ENCODE data around the gene EXOC4. TPM values are rescaled to one million over a fixed set of nuclear protein-coding genes. Genes with fewer than 3 reads are reported as not detected.

The EXOC4 gene
- total and polyA plus RNA-seq, 12 donors: 7.5 to 41.7 (median 34.6) TPM

GRCh38 chr7:133582766-133583523 lies 330.1 kb downstream of the EXOC4 start:
- no peak overlapping the region for H3K4me3 ChIP-seq
- H3K9me3 ChIP-seq: no peaks in the 10 kb centered on the region
- no peak overlapping the region for H3K27ac ChIP-seq
- H3K4me1 ChIP-seq: peaks cover 0 to 10% (median 0%) of the 10 kb centered on the region in 9 donors
- intact Hi-C loops (cut with DNase I): no loop called here
- ATAC-seq: no peak
- H3K36me3 ChIP-seq: peaks cover 0 to 6% (median 0%) of the 10 kb centered on the region in 9 donors
- WGBS, 2 donors: 88 to 95% methylated on average over 4 of the region's 4 CpGs
- H3K27me3 ChIP-seq: no peaks in the 10 kb centered on the region
- TF ChIP-seq, protein P1, sequence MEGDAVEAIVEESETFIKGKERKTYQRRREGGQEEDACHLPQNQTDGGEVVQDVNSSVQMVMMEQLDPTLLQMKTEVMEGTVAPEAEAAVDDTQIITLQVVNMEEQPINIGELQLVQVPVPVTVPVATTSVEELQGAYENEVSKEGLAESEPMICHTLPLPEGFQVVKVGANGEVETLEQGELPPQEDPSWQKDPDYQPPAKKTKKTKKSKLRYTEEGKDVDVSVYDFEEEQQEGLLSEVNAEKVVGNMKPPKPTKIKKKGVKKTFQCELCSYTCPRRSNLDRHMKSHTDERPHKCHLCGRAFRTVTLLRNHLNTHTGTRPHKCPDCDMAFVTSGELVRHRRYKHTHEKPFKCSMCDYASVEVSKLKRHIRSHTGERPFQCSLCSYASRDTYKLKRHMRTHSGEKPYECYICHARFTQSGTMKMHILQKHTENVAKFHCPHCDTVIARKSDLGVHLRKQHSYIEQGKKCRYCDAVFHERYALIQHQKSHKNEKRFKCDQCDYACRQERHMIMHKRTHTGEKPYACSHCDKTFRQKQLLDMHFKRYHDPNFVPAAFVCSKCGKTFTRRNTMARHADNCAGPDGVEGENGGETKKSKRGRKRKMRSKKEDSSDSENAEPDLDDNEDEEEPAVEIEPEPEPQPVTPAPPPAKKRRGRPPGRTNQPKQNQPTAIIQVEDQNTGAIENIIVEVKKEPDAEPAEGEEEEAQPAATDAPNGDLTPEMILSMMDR (IDR thresholded peaks at IDR 0.05): no peak
- no peak for DNase-seq

DNA sequence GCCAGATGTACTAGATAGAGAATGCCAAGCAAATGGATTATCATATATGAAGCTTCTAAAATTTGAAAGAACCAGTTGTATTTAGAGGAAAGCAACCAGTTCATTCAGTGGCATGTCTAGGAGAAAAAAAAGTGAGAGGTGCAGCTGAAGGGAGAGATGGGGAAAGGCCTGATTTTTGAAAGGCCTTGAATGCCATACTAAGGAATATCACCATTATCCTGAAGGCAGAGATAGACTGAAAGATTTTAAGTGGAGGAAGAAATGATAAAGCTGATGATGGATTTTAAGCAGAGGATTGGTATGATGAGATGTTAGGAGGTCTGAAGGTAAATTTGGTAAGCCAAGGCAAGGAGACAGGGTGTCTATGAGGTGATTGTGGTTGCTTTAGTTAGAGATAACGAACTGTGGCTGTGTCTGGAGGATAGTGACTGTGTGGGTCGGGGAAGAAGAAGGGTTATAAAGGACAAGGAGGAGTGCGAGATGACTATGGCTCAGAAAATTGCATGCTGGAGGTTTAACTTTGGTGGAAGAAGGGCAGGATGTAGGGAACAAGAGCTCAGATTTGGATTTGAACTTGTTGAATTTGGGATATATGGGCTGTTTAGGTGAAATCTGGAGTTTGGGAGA lies 330.8 kb downstream of the EXOC4 start:
- Histone ChIP-seq H3K36me3 (peaks cover 0 to 6% (median 0%) of the 10 kb centered on the region in 9 donors), H3K27ac (no peak overlapping the region), H3K27me3 (no peaks in the 10 kb centered on the region), H3K4me3 (no peak overlapping the region), H3K4me1 (peaks cover 0 to 14% (median 0%) of the 10 kb centered on the region in 9 donors), H3K9me3 (no peaks in the 10 kb centered on the region)
- TF ChIP-seq, protein P1 (IDR thresholded peaks at IDR 0.05): no peak
- intact Hi-C loops (cut with DNase I): no loop called here
- ATAC-seq: no peak
- 98 to 99% methylated on average over 3 of the region's 3 CpGs for WGBS, 2 donors
- DNase-seq: no peak

DNA sequence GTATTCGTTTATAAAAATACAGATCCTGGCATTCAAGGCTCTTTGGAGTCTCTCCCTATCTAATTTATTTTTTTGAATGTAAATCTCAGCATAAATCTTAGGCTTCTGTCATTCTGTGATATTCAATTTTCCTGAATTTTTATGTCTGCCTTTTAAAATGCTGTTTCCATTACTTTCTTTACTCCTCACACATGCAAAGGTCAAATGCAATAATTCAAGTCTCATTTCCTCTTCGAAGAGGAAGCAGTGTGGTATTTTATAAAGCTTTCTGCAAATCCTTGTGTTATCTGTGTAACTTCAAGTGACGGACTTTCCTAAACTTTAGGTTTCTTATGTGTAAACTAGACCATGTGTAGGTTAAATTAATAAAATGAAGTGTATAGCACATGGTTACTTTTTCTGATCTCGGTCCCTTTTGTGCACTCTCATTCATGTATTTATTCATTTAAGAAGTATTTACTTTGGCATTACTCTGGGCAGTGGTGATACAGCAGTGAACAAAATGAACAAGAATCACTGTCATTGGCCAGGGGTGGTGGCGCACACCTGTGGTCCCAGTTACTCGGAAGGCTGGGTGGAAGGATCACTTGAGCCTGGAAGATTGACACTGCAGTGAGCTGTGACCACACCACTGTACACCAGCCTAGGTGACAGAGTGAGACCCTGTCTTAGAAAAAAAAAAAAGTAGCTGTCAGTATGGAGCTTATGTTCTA lies 332.2 kb downstream of the EXOC4 start:
- Histone ChIP-seq H3K4me3 (no peak overlapping the region), H3K9me3 (no peaks in the 10 kb centered on the region), H3K27ac (no peak overlapping the region), H3K27me3 (no peaks in the 10 kb centered on the region), H3K36me3 (peaks cover 0 to under 1% (median 0%) of the 10 kb centered on the region in 9 donors), H3K4me1 (peaks cover 0 to 14% (median 0%) of the 10 kb centered on the region in 9 donors)
- no peak for DNase-seq
- TF ChIP-seq, protein P1 (IDR thresholded peaks at IDR 0.05): no peak
- 92 to 95% methylated on average over 6 of the region's 6 CpGs for WGBS, 2 donors
- intact Hi-C loops (cut with DNase I): no loop called here
- ATAC-seq: no peak

DNA sequence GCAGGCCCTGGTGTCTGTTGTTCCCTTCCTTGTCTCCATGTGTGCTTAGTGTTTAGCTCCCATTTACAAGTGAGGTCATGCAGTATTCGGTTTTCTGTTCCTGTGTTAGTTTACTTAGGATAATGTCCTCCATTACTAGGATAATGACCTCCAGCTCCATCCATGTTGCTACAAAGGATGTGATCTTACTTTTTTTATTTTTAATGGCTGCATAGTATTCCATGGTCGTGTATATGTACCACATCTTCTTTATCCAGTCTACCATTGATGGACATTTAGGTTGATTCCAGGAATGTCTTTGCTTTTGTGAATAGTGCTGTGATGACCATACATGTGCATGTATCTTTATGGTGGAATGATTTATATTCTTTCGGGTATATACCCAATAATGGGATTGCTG lies 333.4 kb downstream of the EXOC4 start:
- H3K4me3 ChIP-seq: no peak overlapping the region
- peaks cover 0 to 14% (median 0%) of the 10 kb centered on the region in 9 donors for H3K4me1 ChIP-seq
- H3K36me3 ChIP-seq: no peaks in the 10 kb centered on the region
- intact Hi-C loops (cut with DNase I): no loop called here
- no peaks in the 10 kb centered on the region for H3K27me3 ChIP-seq
- WGBS, 2 donors: 96 to 98% methylated on average over 3 of the region's 3 CpGs
- H3K9me3 ChIP-seq: no peaks in the 10 kb centered on the region
- TF ChIP-seq, protein P1 (IDR thresholded peaks at IDR 0.05): no peak
- no peak for DNase-seq
- no peak for ATAC-seq
- H3K27ac ChIP-seq: no peak overlapping the region

Measured in heart right ventricle (tissue), 16 donors.